A673 (cell line): ENCODE results near the gene HOXC5.

Experiments
- EZH2 ChIP-seq: fragments of 200-600 bp; sonication (generic); IDR thresholded peaks from 2 replicates; pipeline ENCODE4 v1.6.1; 2017; ENCODE audit warnings: borderline replicate concordance, low read depth, mild to moderate bottlenecking, mixed read lengths, antibody characterized with exemption, low read length; ENCODE audit not compliant: poor library complexity, severe bottlenecking
- TF ChIP-seq, protein P1 (sequence below): fragments of 300-800, 200-600 bp; sonication (generic); conservative IDR thresholded peaks from 2 replicates; pipeline ENCODE4 v1.5.1; 2017; ENCODE audit warnings: low read depth, mild to moderate bottlenecking, antibody characterized with exemption, low read length, moderate library complexity, mixed read lengths

DNA sequence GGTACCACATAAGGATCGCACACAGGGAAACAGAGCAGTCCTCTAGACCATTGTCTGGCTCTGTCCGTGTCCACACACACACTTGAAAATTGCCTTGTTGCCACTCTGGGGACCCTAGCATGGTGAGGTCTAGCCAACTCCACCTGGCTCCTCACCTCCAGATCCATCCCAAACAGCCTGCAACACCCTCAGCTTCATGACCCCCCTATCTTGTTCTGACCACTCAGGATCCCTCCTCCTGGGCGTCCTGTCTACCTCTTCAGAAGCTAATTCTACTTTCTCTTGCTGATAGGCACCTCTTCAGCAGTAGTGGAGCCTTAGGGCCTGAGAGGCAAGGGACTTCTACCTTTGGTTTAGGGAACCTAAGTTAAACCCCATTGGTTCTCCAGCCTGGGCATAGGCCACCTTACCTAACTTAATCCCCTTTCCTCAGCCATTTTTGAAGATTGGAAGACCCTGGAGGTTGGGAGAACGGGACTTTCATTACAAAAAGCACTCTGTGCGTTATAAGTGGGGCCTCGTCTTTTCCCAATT lies 697 bp upstream of the HOXC5 start:
- TF ChIP-seq, protein P1, sequence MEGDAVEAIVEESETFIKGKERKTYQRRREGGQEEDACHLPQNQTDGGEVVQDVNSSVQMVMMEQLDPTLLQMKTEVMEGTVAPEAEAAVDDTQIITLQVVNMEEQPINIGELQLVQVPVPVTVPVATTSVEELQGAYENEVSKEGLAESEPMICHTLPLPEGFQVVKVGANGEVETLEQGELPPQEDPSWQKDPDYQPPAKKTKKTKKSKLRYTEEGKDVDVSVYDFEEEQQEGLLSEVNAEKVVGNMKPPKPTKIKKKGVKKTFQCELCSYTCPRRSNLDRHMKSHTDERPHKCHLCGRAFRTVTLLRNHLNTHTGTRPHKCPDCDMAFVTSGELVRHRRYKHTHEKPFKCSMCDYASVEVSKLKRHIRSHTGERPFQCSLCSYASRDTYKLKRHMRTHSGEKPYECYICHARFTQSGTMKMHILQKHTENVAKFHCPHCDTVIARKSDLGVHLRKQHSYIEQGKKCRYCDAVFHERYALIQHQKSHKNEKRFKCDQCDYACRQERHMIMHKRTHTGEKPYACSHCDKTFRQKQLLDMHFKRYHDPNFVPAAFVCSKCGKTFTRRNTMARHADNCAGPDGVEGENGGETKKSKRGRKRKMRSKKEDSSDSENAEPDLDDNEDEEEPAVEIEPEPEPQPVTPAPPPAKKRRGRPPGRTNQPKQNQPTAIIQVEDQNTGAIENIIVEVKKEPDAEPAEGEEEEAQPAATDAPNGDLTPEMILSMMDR, result no peak
- no peak for TF ChIP-seq EZH2
